Superior temporal gyrus (tissue), 1 donor: ENCODE measurements around the gene PLTP.

ENCODE experiments used
- DNase-seq: peaks from one replicate; pipeline ENCODE4 v3.0.0-alpha.2; 2016; ENCODE audit errors: extremely low spot score

The PLTP gene

GRCh38 chr20:45898285-45898684 lies 13.7 kb downstream of the PLTP start:
- no peak for DNase-seq

GRCh38 chr20:45897692-45898091 lies 14.3 kb downstream of the PLTP start:
- DNase-seq = no peak

DNA sequence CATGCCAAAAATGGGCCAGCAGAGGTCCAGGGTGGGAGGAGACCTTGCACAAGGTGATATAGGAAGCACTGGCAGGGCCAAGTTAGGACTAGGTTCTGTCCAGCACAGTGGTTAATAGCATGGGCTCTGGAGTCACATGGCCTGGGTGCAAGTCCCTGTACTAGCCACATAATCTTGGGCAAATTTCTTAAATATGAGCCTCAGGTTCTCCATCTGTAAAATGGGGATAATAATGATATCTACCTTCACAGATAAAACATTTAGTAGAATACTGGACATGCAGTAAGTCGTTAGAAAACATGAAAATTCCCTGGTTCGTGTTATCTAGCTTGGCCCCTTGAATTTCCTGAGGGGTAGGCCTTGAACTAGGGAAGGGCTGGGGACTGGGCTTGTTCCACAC lies 14.7 kb downstream of the PLTP start:
- DNase-seq = no peak

DNA sequence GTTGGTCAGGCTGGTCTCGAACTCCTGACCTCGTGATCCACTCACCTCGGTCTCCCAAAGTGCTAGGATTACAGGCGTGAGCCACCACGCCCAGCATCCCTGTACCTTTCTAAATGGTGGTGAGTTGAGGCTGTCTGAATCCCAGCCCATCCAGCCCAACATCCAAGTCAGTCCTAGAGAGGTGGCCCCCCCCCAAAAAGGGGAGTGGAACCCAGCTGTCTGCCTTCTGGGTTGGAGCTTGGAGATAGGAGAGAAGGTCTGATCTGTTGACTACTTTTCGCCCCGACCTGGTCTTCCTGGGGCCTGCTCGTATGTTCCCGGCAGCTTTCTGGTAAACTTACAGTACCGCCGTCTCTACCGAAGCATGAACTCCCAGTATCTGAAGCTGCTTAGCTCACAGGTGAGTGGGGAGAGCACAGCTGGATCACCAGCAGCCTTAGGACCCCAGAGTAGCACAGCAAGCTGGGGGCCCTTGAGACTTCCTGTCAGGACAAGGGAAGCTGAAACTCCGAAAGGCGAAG lies 15.3 kb downstream of the PLTP start:
- no peak for DNase-seq

DNA sequence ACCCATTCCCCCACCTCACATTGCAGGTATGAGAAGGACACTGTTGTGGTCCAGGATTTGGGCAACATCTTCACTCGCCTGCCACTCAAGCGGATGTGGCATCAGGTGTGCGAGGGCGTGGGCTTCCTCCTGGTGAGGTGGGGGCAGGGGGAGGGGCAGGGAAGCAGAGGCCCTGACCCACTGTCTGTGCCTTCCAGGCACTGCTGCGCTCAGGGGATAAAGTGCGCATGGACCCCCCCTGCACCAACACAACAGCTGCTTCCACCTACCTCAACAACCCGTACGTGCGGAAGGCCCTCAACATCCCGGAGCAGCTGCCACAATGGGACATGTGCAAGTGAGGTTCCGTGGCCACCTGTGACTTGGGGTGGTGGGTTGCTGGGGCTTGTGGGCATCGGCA lies 17.2 kb downstream of the PLTP start:
- DNase-seq = no peak

- DNase-seq = no peak
Measured at GRCh38 chr20:45893831-45894230, 18.1 kb downstream of the PLTP start.

- DNase-seq = no peak
Measured at GRCh38 chr20:45892828-45893500, 19.0 kb downstream of the PLTP start.

DNA sequence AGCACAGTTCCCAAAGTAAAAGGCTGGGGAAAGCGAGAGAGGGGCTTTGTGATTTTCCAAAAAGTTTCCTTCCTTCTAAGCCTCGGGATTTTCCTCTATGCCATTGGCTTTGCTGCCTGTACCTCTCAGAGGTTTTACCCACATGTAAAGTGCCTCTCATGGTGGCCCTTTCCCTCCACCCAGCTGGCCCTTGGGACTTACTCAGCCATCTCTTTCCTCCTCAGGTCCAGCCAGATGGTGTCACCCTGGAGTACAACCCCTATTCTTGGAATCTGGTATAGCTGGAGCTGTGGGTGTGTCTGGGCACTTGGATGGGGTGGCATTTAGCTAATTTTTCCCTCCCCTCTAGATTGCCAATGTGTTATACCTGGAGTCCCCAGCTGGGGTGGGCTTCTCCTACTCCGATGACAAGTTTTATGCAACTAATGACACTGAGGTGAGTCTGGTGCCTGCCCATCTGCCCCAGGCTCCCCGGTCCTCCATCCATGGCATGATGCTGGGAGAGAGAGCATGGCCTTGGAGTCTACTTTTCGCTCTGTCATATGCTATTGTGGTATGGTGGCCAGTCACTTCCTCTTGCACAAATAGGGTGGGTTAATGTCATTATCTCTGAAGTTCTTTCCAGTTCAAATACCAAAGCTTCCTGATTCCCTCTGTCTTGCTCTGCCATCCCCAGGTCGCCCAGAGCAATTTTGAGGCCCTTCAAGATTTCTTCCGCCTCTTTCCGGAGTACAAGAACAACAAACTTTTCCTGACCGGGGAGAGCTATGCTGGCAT lies 19.7 kb downstream of the PLTP start:
- DNase-seq = no peak

DNA sequence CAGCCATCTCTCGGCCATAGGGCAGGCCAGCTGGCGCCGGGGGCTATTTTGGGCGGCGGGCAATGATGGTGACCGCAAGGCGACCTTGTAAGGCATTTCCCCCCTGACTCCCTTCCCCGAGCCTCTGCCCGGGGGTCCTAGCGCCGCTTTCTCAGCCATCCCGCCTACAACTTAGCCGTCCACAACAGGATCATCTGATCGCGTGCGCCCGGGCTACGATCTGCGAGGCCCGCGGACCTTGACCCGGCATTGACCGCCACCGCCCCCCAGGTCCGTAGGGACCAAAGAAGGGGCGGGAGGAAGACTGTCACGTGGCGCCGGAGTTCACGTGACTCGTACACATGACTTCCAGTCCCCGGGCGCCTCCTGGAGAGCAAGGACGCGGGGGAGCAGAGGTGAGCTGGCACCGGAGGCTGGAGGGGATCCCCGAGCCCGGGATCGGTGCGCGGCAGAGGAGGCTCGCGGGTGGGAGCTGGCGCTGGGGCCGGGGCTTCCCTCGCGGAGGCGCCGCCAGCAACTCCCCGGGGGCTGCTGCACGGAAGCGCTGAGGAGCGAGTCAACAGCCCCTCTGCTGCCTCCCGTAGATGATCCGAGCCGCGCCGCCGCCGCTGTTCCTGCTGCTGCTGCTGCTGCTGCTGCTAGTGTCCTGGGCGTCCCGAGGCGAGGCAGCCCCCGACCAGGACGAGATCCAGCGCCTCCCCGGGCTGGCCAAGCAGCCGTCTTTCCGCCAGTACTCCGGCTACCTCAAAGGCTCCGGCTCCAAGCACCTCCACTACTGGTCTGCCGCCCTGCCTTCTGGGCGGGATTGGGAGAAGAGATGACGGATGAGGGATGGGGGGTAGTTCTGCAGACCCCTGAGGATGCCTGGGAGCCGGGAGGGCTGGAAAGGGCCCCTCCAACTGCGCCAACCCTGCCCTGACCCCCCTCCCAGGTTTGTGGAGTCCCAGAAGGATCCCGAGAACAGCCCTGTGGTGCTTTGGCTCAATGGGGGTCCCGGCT lies 20.7 kb downstream of the PLTP start, which contains the start of the genes CTSA and NEURL2:
TSS of gene CTSA (plus strand) at position 351 of the 999 bp plus-strand sequence. CDS start at position 585, 234 bp downstream.
TSS of gene NEURL2 (minus strand) at position 224 of the 999 bp plus-strand sequence. CDS start at position 7, 217 bp downstream.
- DNase-seq = peak; percentile 95

DNA sequence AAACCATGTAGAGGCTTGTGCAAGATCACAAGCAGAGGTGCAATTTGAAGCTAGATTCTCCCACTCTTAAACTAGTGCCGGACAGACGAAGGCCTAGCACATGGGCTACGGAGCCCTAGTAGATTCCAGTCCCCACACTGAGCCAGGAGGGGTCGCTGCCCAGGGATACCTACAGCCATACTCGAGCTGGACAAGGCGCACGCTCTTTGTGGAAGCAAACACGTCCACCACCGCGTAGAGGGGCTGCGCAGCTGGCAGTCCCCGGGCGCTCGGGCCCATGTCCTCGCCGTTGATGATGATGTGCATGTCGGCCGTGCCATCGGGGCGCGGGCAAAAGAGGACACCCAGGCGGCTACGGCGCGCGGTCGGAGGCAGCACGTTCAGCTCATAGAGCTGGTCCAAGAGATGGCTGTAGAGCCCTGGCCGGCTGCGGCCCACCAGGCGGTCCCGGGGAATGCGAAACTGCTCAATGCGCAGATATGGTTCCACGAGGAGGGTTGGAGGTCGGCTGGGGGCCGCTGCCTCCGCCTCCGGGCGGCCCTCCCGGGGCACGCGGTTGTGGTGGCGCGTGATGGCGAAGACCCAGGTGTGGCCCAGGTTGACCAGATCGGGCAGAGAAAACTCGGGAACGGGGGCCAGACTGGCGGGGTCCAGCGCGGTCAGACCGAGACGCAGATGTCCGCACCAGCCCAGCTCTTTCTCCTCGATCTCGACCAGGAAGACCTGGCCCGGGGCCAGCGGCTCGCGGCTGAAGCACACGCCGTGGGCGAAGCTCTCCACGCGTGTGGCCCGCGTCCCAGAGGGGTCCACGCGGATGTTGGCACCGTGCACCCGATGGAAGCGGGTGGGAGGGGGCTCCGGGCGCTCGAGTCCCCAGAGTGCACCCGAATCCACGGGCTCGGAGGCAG lies 21.6 kb downstream of the PLTP start:
- DNase-seq = peak; percentile 72

GRCh38 chr20:45888681-45889080 lies 23.3 kb downstream of the PLTP start:
- DNase-seq = no peak

- no peak for DNase-seq
Measured at GRCh38 chr20:45887346-45887715, 24.6 kb downstream of the PLTP start, which contains the start of gene SPATA25. Gene SPATA25 (minus strand): TSS chr20:45887622. CDS start chr20:45887590, 32 bp downstream.

GRCh38 chr20:45886590-45887345 lies 25.2 kb downstream of the PLTP start:
- no peak for DNase-seq

GRCh38 chr20:45883100-45883469 lies 28.9 kb downstream of the PLTP start:
- DNase-seq = no peak

- DNase-seq = no peak
Measured at GRCh38 chr20:45882469-45883099, 29.4 kb downstream of the PLTP start.

DNA sequence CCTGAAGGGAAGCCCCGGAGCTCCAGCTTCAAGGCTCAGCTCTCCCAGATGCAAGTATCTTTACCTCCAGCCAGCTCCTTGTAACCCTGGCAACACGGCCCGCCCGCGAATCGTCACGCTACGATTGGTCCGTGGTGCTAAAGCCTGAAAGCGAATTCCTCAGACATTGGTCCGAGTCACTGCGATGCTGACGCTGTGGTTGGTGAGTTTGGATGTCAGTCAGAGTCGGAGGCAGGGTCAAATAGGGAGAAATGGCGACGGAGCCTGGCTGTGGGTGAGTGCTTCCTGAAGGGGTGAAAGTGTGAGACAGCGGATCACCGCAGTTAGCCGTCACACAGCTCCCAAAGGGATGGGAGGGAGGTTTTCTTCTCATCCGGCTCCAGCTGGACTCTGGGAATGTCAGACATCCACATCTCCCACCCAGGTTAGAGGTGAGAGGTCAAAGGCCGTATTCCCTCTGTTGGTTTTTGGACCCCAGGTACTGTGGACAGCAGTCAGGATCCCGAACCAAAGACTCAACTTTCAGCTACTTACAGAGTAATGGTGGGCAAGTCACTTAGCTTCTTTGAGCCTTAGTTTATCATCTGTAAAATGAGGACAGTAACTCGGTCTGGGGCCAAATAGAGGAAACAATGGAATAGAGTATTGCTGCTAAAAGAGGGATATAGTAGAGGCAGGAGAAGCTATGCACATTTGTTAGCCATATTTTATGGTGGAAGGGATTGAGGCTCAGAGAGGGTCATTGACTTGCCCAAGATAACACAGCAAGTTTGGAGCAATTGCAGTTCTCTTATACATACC lies 30.8 kb downstream of the PLTP start, which contains the start of gene ZSWIM1:
TSS of gene ZSWIM1 (plus strand) at position 240 of the 801 bp plus-strand sequence. CDS start 1,366 bp downstream, outside the sequence.
- DNase-seq = peak; percentile 100

- no peak for DNase-seq
Measured at GRCh38 chr20:45878076-45878761, 33.7 kb downstream of the PLTP start.

DNA sequence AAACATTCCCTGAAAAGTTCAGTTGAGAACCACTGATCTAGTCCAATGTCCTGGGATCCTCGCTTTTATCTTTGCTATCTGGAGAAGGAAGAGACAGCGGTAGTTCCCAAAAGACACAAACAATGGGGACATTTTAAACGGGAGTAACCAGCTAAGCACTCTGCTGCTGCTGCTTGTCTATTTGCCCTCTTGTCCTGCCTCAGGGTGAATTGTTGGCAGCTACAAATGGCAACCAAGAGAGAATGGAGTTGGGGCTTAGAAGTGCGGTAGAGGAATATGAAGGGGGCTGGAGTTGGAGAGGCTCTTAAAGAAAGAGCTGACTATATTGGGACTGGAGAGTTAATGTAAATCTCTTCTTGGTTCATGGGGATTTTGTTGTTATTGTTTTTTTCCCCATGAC lies 37.4 kb downstream of the PLTP start:
- DNase-seq = no peak
